Astrocyte of the cerebellum (primary cell): Measurements from ENCODE around the gene R3HDML.

Source experiments
- DNase-seq: peaks from one replicate; pipeline ENCODE4 v3.0.0-alpha.2; 2011; ENCODE audit warnings: low read depth
- H3K4me3 ChIP-seq: 2 replicates; pipeline ENCODE4 v1.5.1; 2011; ENCODE audit warnings: mild to moderate bottlenecking, low read depth, low read length, moderate library complexity
- in situ Hi-C: cut with HindIII; loops from 2 replicates; pipeline ENCODE4 v1.10.0; 2017; ENCODE audit warnings: low sequenced_read_pairs
- TF ChIP-seq, protein P1 (sequence below): IDR thresholded peaks from 2 replicates; pipeline ENCODE4 v1.5.1; 2012; ENCODE audit warnings: low read length, low read depth, moderate library complexity, mild to moderate bottlenecking; ENCODE audit errors: missing control alignments

R3HDML gene

DNA sequence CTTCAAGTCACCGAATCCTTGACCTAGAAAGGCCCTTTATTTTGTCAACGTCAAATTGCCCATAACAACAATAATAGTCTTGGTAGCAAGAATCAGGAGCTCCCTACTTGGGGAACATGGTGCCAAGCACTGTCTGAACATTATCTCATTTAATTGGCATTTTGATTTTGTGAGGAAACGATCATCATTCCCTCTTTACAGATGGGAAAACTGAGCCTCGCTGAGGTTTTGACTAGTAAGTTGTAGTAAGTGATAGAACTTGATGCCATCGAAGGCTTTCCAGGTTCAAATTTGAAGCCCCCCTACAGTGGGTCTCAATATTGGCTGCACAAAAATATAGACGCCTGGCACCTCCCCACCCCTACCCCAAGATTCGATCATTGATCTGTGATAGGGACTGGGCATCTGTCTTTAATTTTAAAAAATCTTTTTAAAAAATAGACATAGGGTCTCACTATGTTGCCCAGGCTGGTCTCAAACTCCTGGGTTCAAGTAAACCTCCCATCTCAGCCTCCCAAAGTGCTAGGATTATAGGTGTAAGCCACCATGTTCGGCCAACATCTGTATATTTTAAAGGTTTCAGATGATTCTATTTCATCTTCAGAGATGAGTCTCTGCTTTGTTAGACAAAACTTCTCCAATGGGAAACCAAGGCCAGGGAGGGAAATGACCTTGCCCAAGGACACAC lies 55.4 kb downstream of the R3HDML start:
- no peak overlapping the region for H3K4me3 ChIP-seq
- in situ Hi-C loops = loop anchor here (10.0 kb wide), 1 partner anchor 343 kb away; no protein-coding TSS in a partner anchor
- TF ChIP-seq, protein P1, sequence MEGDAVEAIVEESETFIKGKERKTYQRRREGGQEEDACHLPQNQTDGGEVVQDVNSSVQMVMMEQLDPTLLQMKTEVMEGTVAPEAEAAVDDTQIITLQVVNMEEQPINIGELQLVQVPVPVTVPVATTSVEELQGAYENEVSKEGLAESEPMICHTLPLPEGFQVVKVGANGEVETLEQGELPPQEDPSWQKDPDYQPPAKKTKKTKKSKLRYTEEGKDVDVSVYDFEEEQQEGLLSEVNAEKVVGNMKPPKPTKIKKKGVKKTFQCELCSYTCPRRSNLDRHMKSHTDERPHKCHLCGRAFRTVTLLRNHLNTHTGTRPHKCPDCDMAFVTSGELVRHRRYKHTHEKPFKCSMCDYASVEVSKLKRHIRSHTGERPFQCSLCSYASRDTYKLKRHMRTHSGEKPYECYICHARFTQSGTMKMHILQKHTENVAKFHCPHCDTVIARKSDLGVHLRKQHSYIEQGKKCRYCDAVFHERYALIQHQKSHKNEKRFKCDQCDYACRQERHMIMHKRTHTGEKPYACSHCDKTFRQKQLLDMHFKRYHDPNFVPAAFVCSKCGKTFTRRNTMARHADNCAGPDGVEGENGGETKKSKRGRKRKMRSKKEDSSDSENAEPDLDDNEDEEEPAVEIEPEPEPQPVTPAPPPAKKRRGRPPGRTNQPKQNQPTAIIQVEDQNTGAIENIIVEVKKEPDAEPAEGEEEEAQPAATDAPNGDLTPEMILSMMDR = no peak
- DNase-seq = no peak

DNA sequence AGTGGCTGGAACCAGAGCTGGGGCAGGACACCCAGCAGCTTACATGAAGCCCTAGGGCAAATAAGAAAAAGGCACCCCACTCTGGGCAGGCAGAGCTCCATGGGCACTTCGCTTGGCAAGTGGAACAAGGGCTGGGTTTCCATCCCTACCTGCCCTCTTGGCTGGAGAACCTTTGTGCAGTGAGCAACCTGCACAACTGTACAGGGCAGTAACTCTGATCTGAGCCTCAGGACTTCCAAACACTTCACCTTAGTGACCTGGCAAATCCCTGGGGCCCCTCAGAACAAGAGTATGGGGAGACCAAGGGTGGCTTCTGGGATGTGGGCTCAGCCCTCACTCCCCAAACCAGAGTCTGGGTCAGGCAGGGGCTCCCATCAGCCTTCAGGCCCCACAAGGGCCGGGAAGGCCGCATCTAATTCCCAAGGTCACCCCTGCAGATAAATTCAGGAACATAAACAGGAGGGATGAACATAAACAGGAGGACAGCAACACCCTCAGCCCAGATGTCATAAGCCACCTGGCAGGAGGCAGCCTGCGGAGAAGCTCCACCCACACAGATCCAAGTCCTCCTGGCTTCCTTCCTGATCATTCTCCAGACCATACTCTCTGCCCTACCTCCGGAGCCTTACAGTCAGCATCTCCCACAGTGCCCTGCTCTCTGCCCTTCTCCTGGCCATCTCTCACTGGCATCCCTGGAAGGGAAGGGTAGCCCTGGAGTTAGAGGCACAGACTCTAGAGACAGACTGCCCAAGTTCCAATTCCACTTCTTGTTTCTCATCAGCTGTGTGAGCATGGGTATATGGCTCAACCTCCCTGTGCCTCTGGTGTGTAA lies 56.1 kb downstream of the R3HDML start:
- TF ChIP-seq, protein P1 = no peak
- no peak for DNase-seq
- in situ Hi-C loops = loop anchor here (10.0 kb wide), 1 partner anchor 342 kb away; no protein-coding TSS in a partner anchor

DNA sequence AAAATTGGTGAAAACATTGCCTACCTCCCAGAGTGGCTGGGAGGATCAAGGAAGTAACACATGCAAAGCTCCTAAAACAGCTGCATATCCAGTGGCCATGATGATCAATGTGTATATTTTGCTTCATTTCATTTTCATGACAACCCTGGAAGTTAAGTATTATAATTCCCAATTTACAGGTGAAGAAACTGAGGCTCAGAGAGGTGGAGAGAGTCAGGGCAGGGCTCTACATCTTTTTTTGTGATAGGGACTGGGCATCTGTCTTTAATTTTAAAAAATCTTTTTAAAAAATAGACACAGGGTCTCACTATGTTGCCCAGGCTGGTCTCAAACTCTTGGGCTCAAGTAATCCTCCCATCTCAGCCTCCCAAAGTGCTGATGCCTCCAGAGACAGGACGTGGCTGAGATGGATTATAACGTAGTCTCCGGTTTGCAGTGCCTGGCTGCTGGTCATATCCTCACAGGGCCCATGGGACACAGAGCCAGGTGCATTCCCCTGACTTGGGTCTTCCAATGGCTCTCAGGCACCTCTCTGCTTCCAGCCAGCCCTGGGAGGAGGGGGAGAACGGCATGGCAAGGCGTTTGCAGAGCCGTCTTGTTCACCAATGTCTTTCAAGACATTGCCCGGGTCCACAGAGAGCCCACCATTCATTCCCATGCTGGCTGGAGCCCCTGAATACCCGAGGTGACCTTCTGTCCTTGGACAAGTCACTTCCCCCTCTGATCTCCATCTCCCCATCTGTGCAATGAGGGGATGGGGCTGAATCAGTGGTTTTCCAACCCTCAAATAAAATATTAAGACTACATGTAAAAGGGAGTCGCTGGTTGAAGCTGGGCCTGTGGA lies 57.0 kb downstream of the R3HDML start:
- in situ Hi-C loops = loop anchor here (10.0 kb wide), 1 partner anchor 341 kb away; no protein-coding TSS in a partner anchor
- TF ChIP-seq, protein P1 = no peak
- no peak for DNase-seq
- no peak overlapping the region for H3K4me3 ChIP-seq

More for the DNA sequence above, 56.1 kb downstream of the R3HDML start:
- H3K4me3 ChIP-seq = no peak overlapping the region

DNA sequence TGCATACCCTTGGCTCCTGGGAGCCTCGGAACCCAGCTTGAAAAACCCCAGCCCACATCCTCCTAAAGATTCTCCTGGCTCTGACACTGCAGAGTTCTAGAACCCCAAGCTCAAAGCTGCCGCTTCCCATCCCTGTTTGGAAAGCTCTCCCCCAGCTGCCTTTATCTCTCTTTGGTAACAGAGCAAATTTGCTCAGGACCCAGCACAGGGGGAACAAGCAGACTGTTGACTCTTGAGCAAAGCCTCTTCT lies 57.5 kb downstream of the R3HDML start:
- TF ChIP-seq, protein P1 = no peak
- no peak overlapping the region for H3K4me3 ChIP-seq
- in situ Hi-C loops = loop anchor here (10.0 kb wide), 1 partner anchor 340 kb away; no protein-coding TSS in a partner anchor
- DNase-seq = no peak

DNA sequence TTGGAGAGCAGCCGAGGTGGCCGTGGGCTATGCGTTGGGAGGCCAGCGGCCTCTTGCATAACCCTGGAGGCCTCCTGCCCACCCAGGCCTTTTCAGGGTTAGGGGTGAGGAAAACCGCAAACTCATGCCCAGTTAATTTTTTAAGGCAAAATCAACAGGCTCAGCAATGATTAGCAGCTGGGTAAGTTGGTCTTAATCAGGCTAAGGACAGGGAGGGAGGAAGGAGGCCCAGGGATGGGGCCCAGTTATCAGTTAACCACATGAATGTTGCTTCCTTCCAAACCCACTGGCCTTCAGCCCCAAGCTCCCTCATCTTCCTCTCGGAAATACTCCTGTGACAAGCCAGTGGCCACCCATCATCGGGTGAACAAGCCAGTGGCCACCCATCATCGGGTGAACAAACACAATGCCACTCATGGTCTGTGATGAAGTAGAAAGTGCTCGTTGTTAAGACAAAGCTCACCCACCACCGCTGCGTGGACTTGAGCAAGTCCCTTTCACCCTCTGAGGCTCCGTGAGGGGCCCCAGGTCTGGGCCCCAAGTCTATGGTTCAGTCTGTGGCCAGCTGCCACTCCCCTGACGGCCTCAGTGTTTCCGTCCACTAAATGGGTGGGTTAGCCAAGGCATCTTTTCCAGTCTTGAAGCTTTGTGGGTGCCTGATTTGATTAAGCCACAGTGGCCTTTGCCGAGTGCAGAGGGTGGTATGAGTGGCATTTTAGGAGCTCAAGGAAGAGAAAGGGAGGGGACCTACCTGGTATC lies 58.0 kb downstream of the R3HDML start:
- H3K4me3 ChIP-seq = no peak overlapping the region
- in situ Hi-C loops = loop anchor here (5.0 to 10.0 kb wide), 2 partner anchors 222 to 340 kb away; no protein-coding TSS in a partner anchor
- TF ChIP-seq, protein P1 = no peak
- no peak for DNase-seq
